Mesenchymal stem cell (in vitro differentiated cells and primary cell): ENCODE measurements around the gene ANKS1A.

ENCODE experiments used
- DNase-seq: peaks from one replicate; pipeline ENCODE4 v3.0.0-alpha.2; 2013
- H2AFZ ChIP-seq: one replicate; pipeline ENCODE4 v1.6.1; 2013; ENCODE audit warnings: low read depth, mild to moderate bottlenecking, control low read depth, inconsistent platforms, low read length, moderate library complexity
- H2AK5ac ChIP-seq: 2 replicates; pipeline ENCODE4 v1.6.1; 2013; ENCODE audit warnings: low read length, moderate library complexity, mild to moderate bottlenecking, inconsistent platforms; ENCODE audit not compliant: severe bottlenecking
- H2BK120ac ChIP-seq: one replicate; pipeline ENCODE4 v1.6.1; 2013; ENCODE audit warnings: low read depth, mild to moderate bottlenecking, inconsistent platforms, low read length, moderate library complexity
- H2BK12ac ChIP-seq, 2 experiments: one replicate each; pipeline ENCODE4 v1.6.1; 2013; ENCODE audit warnings: inconsistent platforms in 2 of 2, low read length in 2 of 2, mild to moderate bottlenecking in 2 of 2, moderate library complexity in 2 of 2, control low read depth in 1 of 2
- H2BK15ac ChIP-seq: one replicate; pipeline ENCODE4 v1.6.1; 2013; ENCODE audit warnings: mild to moderate bottlenecking, low read depth, inconsistent platforms; ENCODE audit not compliant: poor library complexity, severe bottlenecking
- H2BK5ac ChIP-seq: 2 replicates; pipeline ENCODE4 v1.6.1; 2013; ENCODE audit warnings: low read depth, mild to moderate bottlenecking, low read length, control low read depth, inconsistent platforms; ENCODE audit not compliant: poor library complexity, severe bottlenecking
- H3K14ac ChIP-seq, 2 experiments: one replicate each; pipeline ENCODE4 v1.6.1; 2013; ENCODE audit warnings: inconsistent platforms in 2 of 2, low read length in 2 of 2, control low read depth in 1 of 2, mild to moderate bottlenecking in 1 of 2, moderate library complexity in 1 of 2
- H3K18ac ChIP-seq, 2 experiments: one replicate each; pipeline ENCODE4 v1.6.1; 2013; ENCODE audit warnings: inconsistent platforms in 2 of 2, low read length in 2 of 2, control low read depth in 1 of 2, low read depth in 1 of 2, mild to moderate bottlenecking in 1 of 2
- H3K23ac ChIP-seq, 2 experiments: one replicate each; pipeline ENCODE4 v1.6.1; 2013; ENCODE audit warnings: inconsistent platforms in 2 of 2, low read length in 2 of 2, mild to moderate bottlenecking in 2 of 2, moderate library complexity in 2 of 2, control low read depth in 1 of 2
- H3K27ac ChIP-seq: 2 replicates; pipeline ENCODE4 v1.5.1; 2013; ENCODE audit warnings: mild to moderate bottlenecking, moderate library complexity, low read length, control low read depth, inconsistent platforms; ENCODE audit not compliant: poor library complexity, severe bottlenecking
- H3K27me3 ChIP-seq, 2 experiments: 2 replicates each; pipeline versions ENCODE4 v1.6.1 to v1.7.0; 2013; ENCODE audit warnings: low read length in 2 of 2, mild to moderate bottlenecking in 2 of 2, moderate library complexity in 2 of 2, control low read depth in 1 of 2, inconsistent platforms in 1 of 2; ENCODE audit not compliant: control insufficient read depth in 1 of 2, insufficient read depth in 1 of 2
- H3K36me3 ChIP-seq, 2 experiments: 2 replicates each; pipeline versions ENCODE4 v1.6.1 to v1.7.0; 2013; ENCODE audit warnings: low read length in 2 of 2, control low read depth in 1 of 2, inconsistent platforms in 1 of 2, low read depth in 1 of 2, mild to moderate bottlenecking in 1 of 2; ENCODE audit not compliant: insufficient read depth in 2 of 2, control insufficient read depth in 1 of 2
- H3K4ac ChIP-seq, 2 experiments: one replicate each; pipeline ENCODE4 v1.6.1; 2013; ENCODE audit warnings: inconsistent platforms in 2 of 2, low read length in 2 of 2, mild to moderate bottlenecking in 2 of 2, moderate library complexity in 2 of 2, control low read depth in 1 of 2, low read depth in 1 of 2
- H3K4me1 ChIP-seq: 2 replicates; pipeline ENCODE4 v1.6.1; 2013; ENCODE audit warnings: low read depth, low read length, control low read depth; ENCODE audit not compliant: control insufficient read depth, insufficient read depth
- H3K4me2 ChIP-seq: 2 replicates; pipeline ENCODE4 v1.6.1; 2013; ENCODE audit warnings: low read length, mild to moderate bottlenecking, inconsistent platforms; ENCODE audit not compliant: poor library complexity, severe bottlenecking
- H3K4me3 ChIP-seq, 2 experiments: 2 replicates each; pipeline versions ENCODE4 v1.5.1 to v1.7.0; 2013; ENCODE audit warnings: low read length in 2 of 2, mild to moderate bottlenecking in 2 of 2, control low read depth in 1 of 2, low read depth in 1 of 2; ENCODE audit not compliant: insufficient read depth in 1 of 2
- H3K79me1 ChIP-seq: replicated peaks from 2 replicates; pipeline ENCODE4 v1.6.1; 2013; ENCODE audit warnings: mild to moderate bottlenecking, control low read depth, low read length, inconsistent platforms; ENCODE audit not compliant: poor library complexity, severe bottlenecking
- H3K9ac ChIP-seq: 2 replicates; pipeline ENCODE4 v1.7.0; 2013; ENCODE audit warnings: mild to moderate bottlenecking, low read length, moderate library complexity
- H3K9me3 ChIP-seq: 2 replicates; pipeline ENCODE4 v1.7.0; 2013; ENCODE audit warnings: mild to moderate bottlenecking, low read length; ENCODE audit not compliant: control insufficient read depth
- H4K8ac ChIP-seq: one replicate; pipeline ENCODE4 v1.6.1; 2013; ENCODE audit warnings: inconsistent platforms, mild to moderate bottlenecking, low read length, moderate library complexity
- H4K91ac ChIP-seq: one replicate; pipeline ENCODE4 v1.6.1; 2013; ENCODE audit warnings: mild to moderate bottlenecking, low read length, inconsistent platforms
- WGBS: methylation state at CpG from one replicate; pipeline ENCODE4 v1.1.7; 2013; ENCODE audit warnings: mixed read lengths; 5-methylcytosine and 5-hydroxymethylcytosine counted together

ANKS1A gene

GRCh38 chr6:35054743-35055130, 165.7 kb downstream of the ANKS1A start:
- H3K4me2 ChIP-seq = no peak overlapping the region

DNA sequence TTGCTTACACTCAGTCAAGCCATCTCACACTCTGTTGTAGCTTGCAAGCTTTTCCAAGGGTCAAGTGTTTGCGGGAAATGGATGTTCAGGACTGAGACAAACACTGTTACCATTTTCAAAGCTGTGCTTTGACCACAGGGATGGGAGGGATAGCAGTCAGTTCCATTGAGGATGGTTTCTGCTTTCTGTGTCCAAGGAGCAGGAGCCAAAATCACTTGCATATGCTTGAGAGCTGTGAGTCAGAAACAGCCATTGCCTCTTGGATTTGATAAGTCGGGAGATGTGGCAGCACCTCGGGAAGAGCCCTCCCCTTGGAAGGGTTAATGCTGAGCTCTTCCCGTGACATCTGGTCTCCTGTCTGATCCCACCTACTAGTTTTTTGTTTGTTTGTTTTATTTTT, 166.8 kb downstream of the ANKS1A start:
- H3K23ac ChIP-seq = no peak overlapping the region
- peaks cover 3% of the 10 kb centered on the region for H3K4me1 ChIP-seq
- H2BK120ac ChIP-seq = no peak overlapping the region
- H3K27me3 ChIP-seq = no peaks in the 10 kb centered on the region
- no peak for DNase-seq
- no peak overlapping the region for H3K14ac ChIP-seq
- H2BK12ac ChIP-seq = no peak overlapping the region
- 88% methylated on average over 3 of the region's 4 CpGs for WGBS
- no peaks in the 10 kb centered on the region for H3K9me3 ChIP-seq
- H3K79me1 ChIP-seq = peaks cover 5% of the 10 kb centered on the region
- H3K18ac ChIP-seq = no peak overlapping the region
- no peak overlapping the region for H3K4me2 ChIP-seq
- H2BK5ac ChIP-seq = no peak overlapping the region
- no peak overlapping the region for H4K91ac ChIP-seq
- no peak overlapping the region for H2AFZ ChIP-seq
- H2AK5ac ChIP-seq = no peak overlapping the region
- no peak overlapping the region for H3K4me3 ChIP-seq
- H3K27ac ChIP-seq = no peak overlapping the region
- no peak overlapping the region for H4K8ac ChIP-seq
- H3K9ac ChIP-seq = no peak overlapping the region
- no peak overlapping the region for H2BK15ac ChIP-seq
- H3K4ac ChIP-seq = no peak overlapping the region
- peaks cover 32 to 57% of the 10 kb centered on the region in 2 experiments for H3K36me3 ChIP-seq

More at GRCh38 chr6:35054743-35055130, 165.7 kb downstream of the ANKS1A start:
- H3K4me1 ChIP-seq = peaks cover 11% of the 10 kb centered on the region
- H2BK5ac ChIP-seq = no peak overlapping the region
- no peak overlapping the region for H2AK5ac ChIP-seq
- H3K27me3 ChIP-seq = no peaks in the 10 kb centered on the region
- WGBS = 100% methylated on average over 1 of the region's 1 CpG
- no peak overlapping the region for H3K14ac ChIP-seq
- peaks cover 20 to 50% of the 10 kb centered on the region in 2 experiments for H3K36me3 ChIP-seq
- H2BK15ac ChIP-seq = no peak overlapping the region
- no peak overlapping the region for H3K18ac ChIP-seq
- H2BK12ac ChIP-seq = no peak overlapping the region
- H3K79me1 ChIP-seq = peaks cover 11% of the 10 kb centered on the region
- no peak overlapping the region for H3K27ac ChIP-seq
- peak overlapping the region in 1 of 2 experiments; percentile 9 for H3K4ac ChIP-seq
- no peak overlapping the region for H2AFZ ChIP-seq
- H3K23ac ChIP-seq = no peak overlapping the region
- H3K4me3 ChIP-seq = no peak overlapping the region
- no peak overlapping the region for H4K91ac ChIP-seq
- no peaks in the 10 kb centered on the region for H3K9me3 ChIP-seq
- H2BK120ac ChIP-seq = no peak overlapping the region
- H4K8ac ChIP-seq = no peak overlapping the region
- no peak for DNase-seq
- H3K9ac ChIP-seq = no peak overlapping the region

GRCh38 chr6:35056952-35057351, 167.9 kb downstream of the ANKS1A start:
- WGBS = 99% methylated on average over 8 of the region's 8 CpGs
- H2AFZ ChIP-seq = no peak overlapping the region

GRCh38 chr6:35057449-35058357, 168.6 kb downstream of the ANKS1A start:
- no peak overlapping the region for H4K8ac ChIP-seq
- H3K4ac ChIP-seq = no peak overlapping the region
- no peak overlapping the region for H2BK15ac ChIP-seq
- H2BK5ac ChIP-seq = no peak overlapping the region
- 88% methylated on average over 17 of the region's 17 CpGs for WGBS
- no peak overlapping the region for H3K9ac ChIP-seq
- H3K4me2 ChIP-seq = no peak overlapping the region
- no peak overlapping the region for H3K23ac ChIP-seq
- H3K4me3 ChIP-seq = no peak overlapping the region
- no peak overlapping the region for H2AK5ac ChIP-seq
- H3K14ac ChIP-seq = peak overlapping the region in 1 of 2 experiments; percentile 37
- no peak overlapping the region for H4K91ac ChIP-seq
- H2BK120ac ChIP-seq = no peak overlapping the region
- H3K4me1 ChIP-seq = peaks cover 6% of the 10 kb centered on the region
- H3K27ac ChIP-seq = no peak overlapping the region
- H3K9me3 ChIP-seq = no peaks in the 10 kb centered on the region
- no peak overlapping the region for H2AFZ ChIP-seq
- H3K27me3 ChIP-seq = no peaks in the 10 kb centered on the region
- no peak overlapping the region for H2BK12ac ChIP-seq
- H3K36me3 ChIP-seq = peaks cover 35 to 73% of the 10 kb centered on the region in 2 experiments
- peaks cover 5% of the 10 kb centered on the region for H3K79me1 ChIP-seq
- no peak overlapping the region for H3K18ac ChIP-seq
- DNase-seq = no peak

More at GRCh38 chr6:35056952-35057351, 167.9 kb downstream of the ANKS1A start:
- Histone ChIP-seq H4K91ac (no peak overlapping the region), H2AK5ac (no peak overlapping the region), H2BK120ac (no peak overlapping the region), H3K9ac (no peak overlapping the region), H3K79me1 (peaks cover 5% of the 10 kb centered on the region), H3K27ac (no peak overlapping the region), H3K14ac (no peak overlapping the region), H2BK5ac (no peak overlapping the region), H3K4ac (no peak overlapping the region), H4K8ac (no peak overlapping the region), H3K23ac (no peak overlapping the region), H3K4me3 (no peak overlapping the region), H2BK15ac (no peak overlapping the region), H3K4me2 (no peak overlapping the region), H3K27me3 (no peaks in the 10 kb centered on the region), H3K36me3 (peaks cover 33 to 66% of the 10 kb centered on the region in 2 experiments), H3K18ac (no peak overlapping the region), H2BK12ac (no peak overlapping the region), H3K4me1 (peaks cover 6% of the 10 kb centered on the region), H3K9me3 (no peaks in the 10 kb centered on the region)
- DNase-seq = no peak
